ENCODE measurements around the gene SERGEF. TPM values are rescaled to one million over a fixed set of nuclear protein-coding genes. Genes with fewer than 3 reads are reported as not detected.

The SERGEF gene
- polyA plus RNA-seq, 1 experiment, result 18.1 TPM

GRCh38 chr11:17838102-17838501 lies 174.7 kb downstream of the SERGEF start:
- ChIA-PET CTCF (interaction anchor here (0.8 to 2.2 kb wide), 2 partner anchors 10 to 107 kb away, joined by 3 to 8 read pairs; no protein-coding TSS in a partner anchor), POLR2A (no interaction called here)
- no peak for TF ChIP-seq CTCF (IDR thresholded peaks at IDR 0.05; ENCODE audit: low read depth, low read length)

GRCh38 chr11:17831883-17832282 lies 181.0 kb downstream of the SERGEF start:
- CTCF ChIA-PET, result no interaction called here
- no peaks in the 10 kb centered on the region for H3K27me3 ChIP-seq (ENCODE audit: control insufficient read depth, insufficient read depth, low read length)
- no peaks in the 10 kb centered on the region for H3K9me3 ChIP-seq (ENCODE audit: control insufficient read depth, insufficient read depth, low read length)
- no peak for DNase-seq (ENCODE audit: low read depth, low spot score)
- H3K27ac ChIP-seq (ENCODE audit: low read depth, low read length), result no peak overlapping the region
- no peak overlapping the region for H3K4me3 ChIP-seq (ENCODE audit: low read depth, low read length)
- TF ChIP-seq CTCF (IDR thresholded peaks at IDR 0.05; ENCODE audit: low read depth, low read length), result no peak
- POLR2A ChIA-PET, result no interaction called here

More at GRCh38 chr11:17838102-17838501, 174.7 kb downstream of the SERGEF start:
- no peak for DNase-seq (ENCODE audit: low read depth, low spot score)
- H3K27me3 ChIP-seq (ENCODE audit: control insufficient read depth, insufficient read depth, low read length), result no peaks in the 10 kb centered on the region
- no peaks in the 10 kb centered on the region for H3K9me3 ChIP-seq (ENCODE audit: control insufficient read depth, insufficient read depth, low read length)
- no peak overlapping the region for H3K27ac ChIP-seq (ENCODE audit: low read depth, low read length)
- H3K4me3 ChIP-seq (ENCODE audit: low read depth, low read length), result no peak overlapping the region

- no peak for TF ChIP-seq CTCF (IDR thresholded peaks at IDR 0.05; ENCODE audit: low read depth, low read length)
- POLR2A ChIA-PET, result no interaction called here
Measured at GRCh38 chr11:17831228-17831627, 181.6 kb downstream of the SERGEF start.

GRCh38 chr11:17828311-17828751 lies 184.5 kb downstream of the SERGEF start:
- no peak for TF ChIP-seq CTCF (IDR thresholded peaks at IDR 0.05; ENCODE audit: low read depth, low read length)
- Histone ChIP-seq H3K27me3 (ENCODE audit: control insufficient read depth, insufficient read depth, low read length) (no peaks in the 10 kb centered on the region), H3K4me3 (ENCODE audit: low read depth, low read length) (no peak overlapping the region), H3K27ac (ENCODE audit: low read depth, low read length) (no peak overlapping the region), H3K9me3 (ENCODE audit: control insufficient read depth, insufficient read depth, low read length) (no peaks in the 10 kb centered on the region)
- POLR2A ChIA-PET, result interaction anchor here (0.5 to 0.9 kb wide), 2 partner anchors 17 to 799 kb away, joined by 3 read pairs; no protein-coding TSS in a partner anchor
- peak; percentile 27 for DNase-seq (ENCODE audit: low read depth, low spot score)
- CTCF ChIA-PET, result interaction anchor here (0.8 to 2.6 kb wide), 6 partner anchors 9 to 151 kb away, joined by 3 to 10 read pairs (median 5); no protein-coding TSS in a partner anchor

More at GRCh38 chr11:17831228-17831627, 181.6 kb downstream of the SERGEF start:
- DNase-seq (ENCODE audit: low read depth, low spot score), result no peak
- H3K9me3 ChIP-seq (ENCODE audit: control insufficient read depth, insufficient read depth, low read length), result no peaks in the 10 kb centered on the region
- CTCF ChIA-PET, result no interaction called here
- no peaks in the 10 kb centered on the region for H3K27me3 ChIP-seq (ENCODE audit: control insufficient read depth, insufficient read depth, low read length)
- no peak overlapping the region for H3K27ac ChIP-seq (ENCODE audit: low read depth, low read length)
- no peak overlapping the region for H3K4me3 ChIP-seq (ENCODE audit: low read depth, low read length)

GRCh38 chr11:17827006-17827405 lies 185.8 kb downstream of the SERGEF start:
- CTCF ChIA-PET, result interaction anchor here (0.9 to 2.6 kb wide), 4 partner anchors 11 to 152 kb away, joined by 3 to 10 read pairs (median 6); no protein-coding TSS in a partner anchor
- no peak overlapping the region for H3K4me3 ChIP-seq (ENCODE audit: low read depth, low read length)

More at GRCh38 chr11:17827006-17827405, 185.8 kb downstream of the SERGEF start:
- H3K9me3 ChIP-seq (ENCODE audit: control insufficient read depth, insufficient read depth, low read length), result no peaks in the 10 kb centered on the region
- no peak for DNase-seq (ENCODE audit: low read depth, low spot score)
- H3K27ac ChIP-seq (ENCODE audit: low read depth, low read length), result no peak overlapping the region
- no peaks in the 10 kb centered on the region for H3K27me3 ChIP-seq (ENCODE audit: control insufficient read depth, insufficient read depth, low read length)
- POLR2A ChIA-PET, result no interaction called here
- 0 out of 2 replicates have a peak, but pooled peaks have one; percentile 15 for TF ChIP-seq CTCF (IDR thresholded peaks at IDR 0.05; ENCODE audit: low read depth, low read length)

Measured in AG04450 (cell line).